ENCODE data around the gene CCDC192.
"Not testable (repeated sequence)": the region's sequence is repeated elsewhere in the genome, so short reads cannot be mapped to it uniquely, and the experiment has no call there.

The CCDC192 gene

GRCh38 chr5:127762412-127762811 lies 59.2 kb downstream of the CCDC192 start:
- DNase-seq (ENCODE audit: insufficient read length, low spot score) (no peak), FAIRE-seq (no peak)
- TF ChIP-seq POLR2A (IDR thresholded peaks at IDR 0.05; ENCODE audit: low read depth, low read length): no peak

GRCh38 chr5:127766676-127767335 lies 63.6 kb downstream of the CCDC192 start:
- TF ChIP-seq POLR2A (IDR thresholded peaks at IDR 0.05; ENCODE audit: low read depth, low read length): no peak
- DNase-seq (ENCODE audit: insufficient read length, low spot score) (no peak), FAIRE-seq (no peak)

- TF ChIP-seq POLR2A (IDR thresholded peaks at IDR 0.05; ENCODE audit: low read depth, low read length): no peak
- FAIRE-seq (no peak), DNase-seq (ENCODE audit: insufficient read length, low spot score) (no peak)
These were observed 66.2 kb downstream of the CCDC192 start for GRCh38 chr5:127769386-127769785.

DNA sequence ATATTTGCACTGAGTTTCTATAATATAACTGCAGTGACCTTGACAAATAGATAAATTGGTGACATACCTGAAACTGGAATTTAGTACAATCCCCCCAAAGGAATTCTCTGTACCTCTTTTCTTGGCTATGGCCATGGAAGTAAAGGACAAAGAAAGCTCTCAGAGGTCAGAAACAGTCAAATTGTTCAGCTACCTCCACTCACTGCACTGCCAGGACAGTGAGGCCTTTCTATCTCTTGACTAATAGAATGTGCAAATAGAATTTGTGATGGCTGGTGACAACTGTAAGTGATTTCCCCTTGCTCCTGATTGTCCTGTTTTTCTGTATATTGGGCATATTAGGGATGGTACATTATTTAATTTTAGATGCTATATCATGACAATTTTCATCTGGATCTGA lies 67.1 kb downstream of the CCDC192 start:
- no peak for FAIRE-seq
- DNase-seq (ENCODE audit: insufficient read length, low spot score): no peak
- TF ChIP-seq POLR2A (IDR thresholded peaks at IDR 0.05; ENCODE audit: low read depth, low read length): no peak

- FAIRE-seq (no peak), DNase-seq (ENCODE audit: insufficient read length, low spot score) (no peak)
- TF ChIP-seq POLR2A (IDR thresholded peaks at IDR 0.05; ENCODE audit: low read depth, low read length): no peak
These were observed 69.3 kb downstream of the CCDC192 start for GRCh38 chr5:127772531-127772930.

GRCh38 chr5:127774221-127774620 lies 71.0 kb downstream of the CCDC192 start:
- FAIRE-seq (no peak), DNase-seq (ENCODE audit: insufficient read length, low spot score) (no peak)
- TF ChIP-seq POLR2A (IDR thresholded peaks at IDR 0.05; ENCODE audit: low read depth, low read length): no peak

DNA sequence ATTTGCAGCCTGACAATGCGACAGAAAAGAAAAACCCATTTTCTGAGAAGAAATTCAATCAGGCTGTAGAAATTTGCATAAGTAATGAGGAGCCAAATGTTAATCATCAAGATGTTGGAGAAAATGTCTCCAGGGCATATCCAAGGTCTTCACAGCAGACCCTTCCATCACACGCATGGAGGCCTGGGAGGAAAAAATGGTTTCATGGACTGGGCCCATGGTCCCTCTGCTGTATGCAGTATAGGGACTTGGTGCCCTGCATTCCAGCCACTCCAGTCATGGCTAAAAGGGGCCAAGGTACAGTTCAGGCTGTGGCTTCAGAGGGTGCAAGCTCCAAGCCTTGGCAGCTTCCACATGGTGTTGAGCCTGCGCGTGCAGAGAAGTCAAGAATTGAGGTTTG lies 73.3 kb downstream of the CCDC192 start:
- TF ChIP-seq POLR2A (IDR thresholded peaks at IDR 0.05; ENCODE audit: low read depth, low read length): no peak
- no peak for DNase-seq (ENCODE audit: insufficient read length, low spot score)
- FAIRE-seq: no peak

DNA sequence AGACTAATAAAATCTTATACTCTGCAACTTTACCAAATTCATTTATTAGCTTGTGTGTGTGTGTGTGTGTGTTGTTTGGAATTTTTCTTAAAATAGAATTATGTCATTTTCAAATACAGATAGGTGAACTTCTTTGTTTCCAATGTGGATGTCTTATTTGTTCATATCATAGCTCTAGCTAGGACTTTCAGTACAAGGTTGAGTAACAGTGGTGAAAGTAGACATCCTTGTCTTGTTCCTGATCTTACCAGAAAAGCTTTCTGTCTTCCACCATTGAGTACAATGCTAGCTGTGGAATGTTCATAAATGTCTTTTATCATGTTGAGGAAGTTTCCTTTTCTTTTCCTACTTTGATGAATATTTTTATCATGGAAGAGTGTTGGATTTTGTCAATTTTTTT lies 74.8 kb downstream of the CCDC192 start:
- no peak for FAIRE-seq
- no peak for TF ChIP-seq POLR2A (IDR thresholded peaks at IDR 0.05; ENCODE audit: low read depth, low read length)
- DNase-seq (ENCODE audit: insufficient read length, low spot score): no peak

DNA sequence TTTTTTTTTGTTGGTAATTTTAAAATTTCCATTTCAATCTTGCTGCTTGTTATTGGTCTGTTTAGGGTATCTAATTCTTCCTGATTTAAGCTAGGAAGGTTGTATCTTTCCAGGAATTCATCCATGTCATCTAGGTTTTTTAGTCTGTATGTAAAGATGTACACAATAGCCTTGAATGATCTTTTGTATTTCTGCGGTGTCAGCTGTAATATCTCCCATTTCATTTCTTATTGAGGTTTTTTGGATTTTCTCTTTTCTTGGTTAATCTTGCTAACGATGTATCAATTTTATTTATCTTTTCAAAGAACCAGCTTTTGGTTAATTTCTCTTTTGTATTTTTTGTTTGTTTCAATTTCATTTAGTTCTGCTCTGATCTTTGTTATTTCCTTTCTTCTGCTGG lies 79.3 kb downstream of the CCDC192 start:
- not testable (repeated sequence) for DNase-seq (ENCODE audit: insufficient read length, low spot score); FAIRE-seq

DNA sequence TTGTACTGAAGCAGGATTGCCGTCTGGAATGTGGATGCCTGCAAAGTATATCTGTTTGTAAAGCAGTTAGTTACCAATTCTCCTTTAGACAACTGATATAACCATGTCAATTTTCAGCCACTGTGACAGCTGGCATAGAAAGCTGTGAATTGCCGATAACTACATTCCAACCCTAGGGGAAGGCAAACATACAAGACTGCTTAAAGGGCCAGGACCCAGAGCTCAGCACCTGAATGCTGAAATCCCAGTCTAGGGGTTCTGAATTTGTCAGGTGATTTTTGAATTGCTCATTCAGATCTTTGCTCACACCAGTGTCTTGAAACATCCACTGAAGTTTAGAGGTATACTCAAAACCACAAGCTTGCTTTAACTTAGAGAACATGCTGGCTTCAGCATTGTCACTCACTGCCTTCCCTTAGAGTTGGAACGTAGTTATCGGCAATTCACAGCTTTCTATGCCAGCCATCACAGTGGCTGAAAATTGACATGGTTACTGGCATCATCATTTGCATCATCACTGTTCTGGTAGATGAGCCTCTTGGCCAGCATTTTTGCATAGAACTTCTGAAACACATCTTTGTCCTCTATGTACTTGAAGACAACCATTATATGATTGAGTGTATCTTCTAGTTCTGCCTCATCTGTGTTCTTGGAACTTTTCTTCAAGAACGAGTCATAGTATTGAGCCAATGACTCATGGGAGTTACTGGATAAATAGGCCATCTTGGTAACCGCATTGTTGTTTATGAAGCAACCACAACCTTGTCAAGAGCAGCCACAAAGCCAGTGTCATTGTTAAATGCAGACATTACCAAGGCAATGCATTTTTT lies 82.1 kb downstream of the CCDC192 start:
- DNase-seq (ENCODE audit: insufficient read length, low spot score) (peak; percentile 21), FAIRE-seq (peak; percentile 91)

GRCh38 chr5:127791439-127791838 lies 88.2 kb downstream of the CCDC192 start:
- no peak for DNase-seq (ENCODE audit: insufficient read length, low spot score)
- FAIRE-seq: no peak
- TF ChIP-seq POLR2A (IDR thresholded peaks at IDR 0.05; ENCODE audit: low read depth, low read length): no peak

More for the DNA sequence above, 82.1 kb downstream of the CCDC192 start:
- TF ChIP-seq POLR2A (IDR thresholded peaks at IDR 0.05; ENCODE audit: low read depth, low read length): no peak

DNA sequence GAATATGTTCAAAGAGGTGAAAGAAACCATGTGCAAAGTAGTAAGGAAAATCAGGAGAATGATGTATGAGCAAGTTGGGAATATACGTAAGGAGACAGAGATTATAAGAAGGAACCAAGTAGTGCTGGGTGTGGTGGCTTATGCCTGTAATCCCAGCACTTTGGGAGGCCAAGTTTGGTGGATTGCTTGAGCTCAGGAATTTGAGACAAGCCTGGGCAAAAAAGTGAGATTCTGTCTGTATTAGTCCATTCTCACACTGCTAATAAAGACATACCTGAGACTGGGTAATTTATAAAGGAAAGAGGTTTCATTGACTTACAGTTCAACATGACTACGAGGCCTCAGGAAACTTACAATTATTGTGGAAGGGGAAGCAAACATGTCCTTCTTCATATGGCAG lies 88.7 kb downstream of the CCDC192 start:
- FAIRE-seq; DNase-seq (ENCODE audit: insufficient read length, low spot score): not testable (repeated sequence)

DNA sequence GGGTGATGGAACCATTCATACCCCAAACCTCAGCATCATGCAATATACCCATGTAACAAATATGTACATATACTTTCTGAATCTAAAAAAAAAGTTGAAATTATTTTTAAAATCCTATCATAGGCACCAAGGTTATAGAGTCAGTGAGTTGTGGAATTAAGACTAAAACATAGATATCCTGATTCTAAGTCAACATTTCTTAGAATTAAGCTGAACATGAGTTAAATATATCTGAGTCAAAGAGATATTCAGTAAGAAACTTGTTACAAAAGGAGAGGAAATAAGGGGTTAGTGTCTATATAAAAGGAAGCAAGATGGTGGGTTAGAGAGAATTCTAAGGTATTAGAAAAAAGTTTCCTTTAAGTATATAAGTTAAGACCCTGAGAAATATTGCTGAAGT lies 89.9 kb downstream of the CCDC192 start:
- DNase-seq (ENCODE audit: insufficient read length, low spot score): no peak
- no peak for FAIRE-seq
- TF ChIP-seq POLR2A (IDR thresholded peaks at IDR 0.05; ENCODE audit: low read depth, low read length): no peak

- FAIRE-seq (no peak), DNase-seq (ENCODE audit: insufficient read length, low spot score) (no peak)
- no peak for TF ChIP-seq POLR2A (IDR thresholded peaks at IDR 0.05; ENCODE audit: low read depth, low read length)
These were observed 90.7 kb downstream of the CCDC192 start for GRCh38 chr5:127793879-127794278.

DNA sequence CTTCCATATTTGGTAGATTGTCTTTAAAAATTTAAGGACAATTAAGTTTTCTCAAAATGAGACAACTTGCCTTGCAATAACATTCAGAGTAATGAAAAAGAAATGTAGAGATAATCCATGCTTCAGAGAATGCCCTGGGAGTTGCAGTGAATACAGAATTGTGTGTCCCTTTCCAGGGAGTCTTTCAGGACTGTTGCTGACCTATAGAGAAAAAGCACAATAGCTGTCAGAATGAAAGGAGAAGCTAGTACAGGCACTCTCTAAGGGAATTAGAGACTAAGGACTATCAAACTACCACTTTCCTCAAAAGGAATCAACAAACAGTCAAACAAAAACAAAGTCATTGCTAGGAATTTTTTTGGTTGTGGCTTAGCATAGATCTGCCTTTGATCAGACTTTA lies 93.0 kb downstream of the CCDC192 start:
- DNase-seq (ENCODE audit: insufficient read length, low spot score) (no peak), FAIRE-seq (no peak)
- TF ChIP-seq POLR2A (IDR thresholded peaks at IDR 0.05; ENCODE audit: low read depth, low read length): no peak

Measured in H54 (cell line).